Endometrial microvascular endothelial cells (primary cell): ENCODE results near the gene DEXI. TPM values are rescaled to one million over a fixed set of nuclear protein-coding genes. Genes with fewer than 3 reads are reported as not detected.
"Not testable (repeated sequence)": the region's sequence is repeated elsewhere in the genome, so short reads cannot be mapped to it uniquely, and the experiment has no call there.

ENCODE experiments used
- in situ Hi-C: cut with HindIII; loops from 2 replicates; pipeline ENCODE4 v1.10.0; 2017; ENCODE audit warnings: low sequenced_read_pairs, low pct_unique_long_range_greater_than_20kb; ENCODE audit errors: inconsistent ontology term
- total RNA-seq: library from RNA; depleted of rRNA; stranded (reverse); fragments of >200 nt; gene quantifications from one replicate; pipeline ENCODE4 v1.2.3, GENCODE V29; 2015; ENCODE audit errors: inconsistent ontology term

The DEXI gene
- total RNA-seq, 1 donor from 2014 or later, result 96.8 TPM

DNA sequence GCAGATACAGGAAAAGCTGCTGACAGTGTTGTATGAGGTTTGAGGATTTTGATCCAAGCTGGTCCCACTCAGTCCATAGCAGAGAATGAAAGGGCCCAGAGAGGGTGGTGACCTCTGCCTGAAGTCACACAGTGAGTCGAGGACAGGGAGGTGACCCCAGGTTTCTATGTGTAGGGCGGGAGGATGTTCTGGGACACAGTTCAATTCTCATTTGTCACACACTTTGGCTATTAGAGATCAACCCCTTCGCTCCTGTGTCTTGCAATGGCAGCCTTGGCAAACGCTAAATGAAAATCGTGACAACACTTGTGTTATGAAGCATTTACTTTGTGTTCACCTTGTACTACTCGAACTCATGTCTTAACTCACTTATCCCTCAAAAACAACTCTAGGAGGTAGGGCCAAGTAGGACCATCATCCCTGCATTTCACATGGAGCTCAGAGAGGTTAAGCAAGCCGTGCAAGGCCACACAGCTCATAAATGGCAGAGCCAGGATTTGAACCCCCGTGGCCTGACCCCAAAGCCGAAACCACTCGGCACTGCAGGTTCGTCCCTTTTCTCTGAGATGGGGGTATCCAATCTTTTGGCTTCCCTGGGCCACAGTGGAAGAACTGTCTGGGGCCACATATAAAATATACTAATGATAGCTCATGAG, 10.2 kb downstream of the DEXI start:
- in situ Hi-C loops, result no loop called here

DNA sequence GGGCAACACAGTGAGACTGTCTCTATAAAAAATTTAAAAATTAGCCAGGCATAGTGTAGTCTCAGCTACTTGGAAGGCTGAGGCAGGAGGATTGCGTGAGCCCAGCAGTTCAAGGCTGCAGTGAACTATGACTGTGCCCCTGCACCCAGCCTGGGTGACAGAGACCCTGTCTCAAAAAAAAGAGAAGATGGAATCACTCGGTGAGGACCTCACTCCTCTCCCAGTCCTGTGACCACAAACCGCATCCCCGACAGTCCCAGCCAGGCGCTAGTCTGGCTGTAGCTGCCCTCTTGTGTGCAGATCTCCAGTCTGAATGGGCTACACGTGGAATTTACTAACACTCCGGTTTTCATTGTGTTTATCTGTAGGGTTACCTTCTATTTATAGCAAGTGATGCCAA, 11.1 kb downstream of the DEXI start:
- in situ Hi-C loops, result no loop called here

DNA sequence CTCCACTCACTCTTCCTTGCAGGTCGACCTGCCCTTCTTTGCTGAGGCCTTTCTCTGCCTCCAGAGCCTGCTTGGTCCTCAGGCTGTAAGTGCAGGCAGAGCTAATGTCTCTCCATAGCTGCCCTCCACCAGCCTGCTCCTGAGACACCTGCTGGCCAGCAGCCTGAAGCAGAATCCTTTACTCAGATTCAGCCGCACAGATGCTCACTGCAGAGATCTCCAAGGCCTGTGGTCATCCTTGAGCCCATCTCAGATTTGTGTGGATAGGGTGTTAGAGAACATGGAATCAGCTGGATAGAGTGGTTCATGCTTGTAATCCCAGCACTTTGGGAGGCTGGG, 11.5 kb downstream of the DEXI start:
- in situ Hi-C loops, result no loop called here

GRCh38 chr16:10929853-10930754, 12.2 kb downstream of the DEXI start:
- in situ Hi-C loops, result no loop called here

- in situ Hi-C loops, result not testable (repeated sequence)
These were observed 13.2 kb downstream of the DEXI start for GRCh38 chr16:10929097-10929496.

GRCh38 chr16:10927497-10928112, 14.7 kb downstream of the DEXI start:
- in situ Hi-C loops, result no loop called here

DNA sequence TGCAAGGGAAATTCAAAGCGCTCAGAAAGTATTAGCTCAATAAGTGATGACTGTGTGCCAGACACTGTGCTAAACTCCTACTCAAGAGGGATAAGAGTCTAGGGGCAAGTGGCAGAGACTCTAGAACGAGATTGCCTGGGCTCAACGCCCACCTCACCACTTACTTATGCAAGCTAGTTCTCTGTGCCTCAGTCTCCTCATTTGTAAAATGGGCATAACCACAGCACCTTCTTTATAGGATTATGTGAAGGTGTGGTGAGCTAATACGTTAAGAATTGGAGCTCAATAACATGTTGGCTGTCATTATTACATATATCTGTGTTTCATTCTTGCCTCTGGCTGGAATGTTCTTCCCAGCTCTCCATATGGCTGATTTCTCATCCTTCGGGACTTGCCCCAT, 15.4 kb downstream of the DEXI start:
- in situ Hi-C loops, result no loop called here

DNA sequence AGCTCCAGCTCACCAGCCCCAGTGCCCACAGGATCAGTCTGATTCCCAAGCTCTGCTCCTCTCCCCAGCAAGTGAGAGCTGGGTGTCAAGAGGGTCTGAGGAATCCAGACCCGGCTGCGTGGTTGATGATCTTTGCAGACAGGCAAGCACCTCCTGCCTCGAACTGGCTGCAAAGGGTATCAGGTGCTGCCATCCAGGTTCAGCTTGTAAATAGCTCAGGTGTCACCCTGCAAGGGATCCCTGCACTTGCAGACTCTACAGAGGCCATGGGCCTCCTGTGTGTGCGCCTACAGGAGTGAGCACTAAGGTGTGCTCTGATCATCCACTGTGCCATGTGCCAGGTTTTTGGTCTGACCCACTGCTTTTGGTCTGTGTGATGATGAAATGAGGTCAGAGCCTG, 16.2 kb downstream of the DEXI start:
- in situ Hi-C loops, result no loop called here

DNA sequence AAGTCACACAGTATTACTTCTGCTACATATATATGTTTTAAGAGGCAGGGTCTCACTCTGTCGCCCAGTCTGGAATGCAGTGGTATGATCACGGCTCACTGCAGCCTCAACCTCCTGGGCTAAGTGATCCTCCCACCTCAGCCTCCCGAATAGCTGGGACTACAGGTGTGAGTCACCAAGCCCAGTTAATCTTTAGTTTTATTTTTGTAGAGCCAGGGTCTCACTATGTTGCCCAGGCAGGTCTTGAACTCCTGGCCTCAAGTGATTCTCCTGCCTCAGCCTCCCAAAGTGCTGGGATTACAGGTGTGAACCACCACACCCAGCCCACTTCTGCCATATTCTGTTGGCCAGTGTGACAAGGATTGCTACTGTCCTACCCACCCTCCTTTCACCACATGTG, 17.0 kb downstream of the DEXI start:
- in situ Hi-C loops, result not testable (repeated sequence)

DNA sequence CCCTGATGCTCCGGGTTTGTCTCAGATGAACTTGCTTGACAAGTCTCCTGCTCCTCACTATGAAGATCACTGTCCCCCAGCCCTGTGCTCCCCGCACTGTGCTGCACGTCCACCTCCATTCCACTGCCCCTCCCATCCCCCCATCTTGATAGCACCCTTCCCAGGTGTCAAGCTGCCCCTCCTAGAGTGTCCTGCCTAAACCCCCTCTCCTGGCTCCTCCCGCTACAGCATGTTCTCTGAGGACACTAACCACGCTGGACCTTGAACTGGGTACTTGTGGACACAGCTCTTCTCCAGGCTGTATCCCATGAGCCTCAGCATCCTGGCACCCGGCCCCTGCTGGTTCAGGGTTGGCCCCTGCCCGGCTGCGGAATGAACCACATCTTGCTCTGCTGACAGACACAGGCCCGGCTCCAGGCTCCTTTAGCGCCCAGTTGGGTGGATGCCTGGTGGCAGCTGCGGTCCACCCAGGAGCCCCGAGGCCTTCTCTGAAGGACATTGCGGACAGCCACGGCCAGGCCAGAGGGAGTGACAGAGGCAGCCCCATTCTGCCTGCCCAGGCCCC, 18.5 kb downstream of the DEXI start:
- in situ Hi-C loops, result no loop called here

GRCh38 chr16:10923146-10923649, 19.1 kb downstream of the DEXI start:
- in situ Hi-C loops, result no loop called here

DNA sequence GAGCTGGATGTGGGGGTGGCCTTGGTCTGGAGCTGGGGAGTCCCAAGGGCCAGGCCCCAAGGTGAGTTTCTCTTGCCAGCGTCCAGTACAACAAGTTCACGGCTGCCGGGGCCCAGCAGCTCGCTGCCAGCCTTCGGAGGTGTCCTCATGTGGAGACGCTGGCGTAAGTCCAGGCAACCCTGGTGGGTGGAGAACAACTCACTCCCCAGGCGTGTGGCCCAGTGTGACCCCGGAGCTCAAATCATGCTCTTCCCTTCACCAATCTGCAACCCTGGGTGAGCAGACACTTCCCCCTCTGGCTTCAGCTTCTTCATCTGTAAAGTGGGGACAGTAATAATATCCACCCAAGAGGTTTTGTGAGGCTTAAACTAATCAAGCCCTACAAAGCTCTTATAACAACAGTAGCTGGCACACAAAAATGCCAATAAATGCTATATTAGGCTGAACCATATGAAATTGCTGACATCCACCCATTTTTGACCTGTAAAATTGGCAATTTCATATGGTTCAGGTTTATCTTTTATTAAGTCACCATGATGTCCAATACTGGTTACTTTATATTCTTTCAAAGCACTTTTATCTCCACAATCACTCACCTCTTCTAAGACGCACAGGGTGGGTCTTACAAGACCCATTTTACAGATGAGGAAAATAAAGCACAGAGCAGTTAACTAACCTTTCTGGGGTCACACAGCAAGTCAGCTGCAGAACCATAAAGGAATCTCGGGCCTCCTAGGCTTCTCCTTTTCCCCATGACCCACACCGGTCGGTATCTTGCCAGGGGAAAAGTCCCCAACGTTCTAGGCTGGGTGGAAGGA, 19.7 kb downstream of the DEXI start:
- in situ Hi-C loops, result no loop called here

DNA sequence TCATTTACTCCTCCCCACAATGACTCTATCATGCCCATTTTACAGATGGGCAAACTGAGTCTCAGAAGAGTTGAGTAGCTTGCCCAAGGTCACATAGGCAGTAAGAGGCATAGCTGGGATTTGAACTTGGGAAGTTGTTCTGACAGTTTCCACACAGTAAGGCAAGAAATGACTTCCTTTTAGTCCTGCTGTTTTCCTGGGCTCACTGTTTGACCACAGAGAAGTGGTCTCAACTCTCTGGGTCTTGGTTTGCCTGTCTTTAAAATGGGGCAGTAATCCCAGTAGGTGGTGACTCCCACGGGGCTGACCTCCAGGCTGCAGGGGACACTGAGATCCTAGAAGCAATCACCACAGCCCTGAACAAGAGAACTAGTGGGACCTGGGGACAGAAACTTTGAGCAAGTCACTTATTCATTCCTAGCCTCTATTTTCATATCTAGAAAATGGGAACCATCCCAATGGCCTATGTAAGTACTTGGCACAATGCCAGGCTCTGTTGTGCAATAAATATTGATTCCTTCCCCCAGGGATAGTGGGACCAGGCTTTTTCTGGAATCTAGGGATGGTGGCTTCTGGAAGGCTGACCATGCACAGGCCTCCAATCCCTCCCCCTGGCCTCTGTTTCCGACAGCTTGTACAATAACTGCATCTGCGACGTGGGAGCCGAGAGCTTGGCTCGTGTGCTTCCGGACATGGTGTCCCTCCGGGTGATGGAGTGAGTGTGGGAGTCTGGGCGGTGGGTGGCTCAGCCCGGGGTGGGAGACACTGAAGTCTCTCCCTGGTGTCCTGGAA, 20.5 kb downstream of the DEXI start:
- in situ Hi-C loops, result no loop called here

DNA sequence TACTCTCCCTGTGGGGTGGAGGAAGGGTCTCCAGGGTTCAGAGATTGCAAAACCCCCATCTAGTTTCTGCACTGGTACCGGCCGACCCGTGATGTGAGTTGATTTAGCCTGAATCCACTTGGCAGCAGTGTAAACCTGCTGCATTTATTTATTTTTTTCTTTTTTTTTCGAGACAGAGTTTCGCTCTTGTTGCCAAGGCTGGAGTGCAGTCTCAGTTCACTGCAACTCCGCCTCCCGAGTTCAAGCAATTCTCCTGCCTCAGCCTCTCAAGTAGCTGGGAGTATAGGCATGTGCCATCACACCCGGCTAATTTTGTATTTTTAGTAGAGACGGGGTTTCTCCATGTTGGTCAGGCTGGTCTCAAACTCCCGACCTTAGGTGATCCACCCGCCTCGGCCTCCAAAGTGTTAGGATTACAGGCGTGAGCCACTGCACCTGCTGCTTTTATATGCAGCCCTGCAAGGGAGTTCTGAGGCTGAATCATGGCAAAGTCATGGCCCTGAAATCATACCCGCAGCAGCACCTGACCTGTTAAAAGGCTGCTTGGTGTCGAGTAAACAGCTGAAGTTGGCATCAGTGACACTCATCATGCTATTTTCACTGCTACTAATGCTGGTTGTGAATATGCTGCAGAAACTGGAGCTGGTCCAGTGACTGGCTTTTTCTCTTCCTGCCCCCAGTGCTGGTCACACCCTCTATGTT, 21.4 kb downstream of the DEXI start:
- in situ Hi-C loops, result no loop called here

DNA sequence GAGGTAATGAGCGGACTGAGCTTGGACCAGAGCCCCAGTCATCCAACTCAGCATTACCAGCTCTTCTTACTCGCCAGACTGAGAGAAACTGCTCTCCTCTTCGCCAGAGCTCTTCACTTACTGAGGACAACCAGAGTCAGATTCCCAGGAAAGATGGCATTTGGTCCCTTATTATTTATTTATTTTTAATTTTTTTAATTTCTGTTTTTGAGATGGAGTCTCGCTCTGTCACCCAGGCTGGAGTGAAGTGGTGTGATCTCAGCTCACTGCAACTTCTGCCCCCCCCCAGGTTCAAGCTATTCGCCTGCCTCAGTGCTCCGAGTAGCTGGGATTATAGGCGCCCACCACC, 23.3 kb downstream of the DEXI start:
- in situ Hi-C loops, result no loop called here

DNA sequence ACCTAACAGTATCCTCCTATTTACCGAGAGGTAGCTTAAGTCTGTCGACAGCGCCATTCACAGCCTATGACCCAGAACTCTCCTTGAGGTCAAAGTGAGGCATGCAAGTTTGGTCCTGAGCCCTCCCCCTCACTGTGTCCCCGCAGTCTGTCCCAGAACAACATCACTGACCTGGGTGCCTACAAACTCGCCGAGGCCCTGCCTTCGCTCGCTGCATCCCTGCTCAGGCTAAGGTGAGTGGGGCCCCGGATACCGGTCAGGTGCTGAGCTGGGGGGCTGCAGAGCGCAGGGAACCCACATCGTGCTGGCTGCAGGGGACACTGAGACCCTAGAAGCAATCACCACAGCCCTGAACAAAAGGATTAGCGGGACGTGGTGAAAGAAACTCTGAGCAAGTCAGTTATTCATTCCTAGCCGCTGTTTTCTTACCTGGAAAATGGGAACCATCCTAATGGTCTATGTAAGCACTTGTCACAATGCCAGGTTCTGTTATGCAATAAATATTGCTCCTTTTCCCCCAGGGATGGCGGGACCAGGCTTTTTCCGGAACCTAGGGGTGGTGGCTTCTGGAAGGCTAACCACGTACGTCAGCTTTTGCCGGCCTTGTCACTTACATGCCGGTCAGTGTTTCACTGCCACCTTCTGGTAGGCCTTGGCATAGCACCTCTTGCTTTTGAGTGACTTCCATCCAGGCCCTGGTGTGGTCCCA, 23.8 kb downstream of the DEXI start:
- in situ Hi-C loops, result no loop called here

GRCh38 chr16:10916534-10916933, 25.7 kb downstream of the DEXI start:
- in situ Hi-C loops, result no loop called here
